NOMO-1 (cell line): ENCODE results near the gene GNPTAB.
"Not testable (repeated sequence)": the region's sequence is repeated elsewhere in the genome, so short reads cannot be mapped to it uniquely, and the experiment has no call there.

Source experiments
- DNase-seq, 2 experiments: peaks; one replicate each; lab custom pipeline; 2025; ENCODE audit not compliant: unreplicated experiment in 2 of 2; lab: John Stamatoyannopoulos, UW

GNPTAB gene

DNA sequence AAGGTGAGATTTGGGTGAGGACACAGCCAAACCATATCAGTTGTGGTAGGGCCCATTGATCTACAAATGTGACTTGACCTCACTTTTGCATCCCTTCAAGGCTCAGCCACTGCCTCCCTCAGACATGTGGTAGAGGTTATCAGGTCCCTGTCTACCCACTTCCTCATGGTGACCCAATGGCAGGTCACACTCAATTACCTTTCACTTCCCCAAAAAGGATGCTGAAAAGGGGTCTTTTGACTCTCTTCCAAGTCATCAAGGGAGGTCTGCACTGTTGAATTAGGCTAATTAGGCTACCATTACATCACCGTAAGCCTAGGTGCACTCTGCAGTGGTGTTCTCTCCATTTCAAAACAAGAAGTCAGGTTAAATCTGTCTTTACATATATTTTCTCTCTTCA, 24.0 kb upstream of the GNPTAB start:
- DNase-seq, result peak in 1 of 2 experiments; percentile 58

- no peak for DNase-seq
Observed at GRCh38 chr12:101852998-101853397, 22.2 kb upstream of the GNPTAB start.

DNA sequence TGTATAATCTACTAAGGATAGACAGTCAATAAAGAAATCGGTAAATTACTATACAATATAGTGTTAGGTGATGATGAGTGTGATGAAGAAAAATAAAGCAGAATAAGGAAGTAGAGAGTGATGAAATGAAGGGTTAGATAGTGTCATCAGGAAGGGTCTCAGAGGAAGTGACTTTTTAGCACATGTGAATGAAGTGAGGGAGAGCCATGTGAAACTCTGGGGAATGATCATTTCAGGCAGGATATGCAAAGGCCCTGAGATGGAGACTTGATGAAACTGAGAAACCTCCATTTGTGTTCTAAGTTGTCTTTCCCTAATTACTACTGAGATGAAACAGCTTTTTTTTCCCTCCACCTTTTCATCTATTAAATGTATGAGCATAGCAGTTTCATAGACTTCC, 19.4 kb upstream of the GNPTAB start:
- DNase-seq, result peak in 1 of 2 experiments; percentile 74

DNA sequence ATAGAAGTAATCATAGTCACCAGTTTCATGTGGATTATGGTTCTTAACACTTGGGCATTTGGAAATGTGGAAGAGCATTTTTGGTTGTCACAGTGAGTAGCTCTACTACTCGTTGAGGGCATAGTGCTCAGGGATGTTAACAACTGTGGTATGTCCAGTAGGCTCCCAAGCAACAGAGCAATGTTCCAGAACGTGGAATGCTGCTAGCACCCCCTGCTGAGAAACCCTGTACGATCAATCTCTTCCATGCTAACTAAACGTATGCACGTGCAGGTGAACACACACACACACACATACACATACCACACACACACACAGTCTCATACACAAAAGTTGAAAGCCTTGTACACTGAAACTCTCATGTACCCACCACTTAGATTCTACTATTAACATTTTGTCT, 16.6 kb upstream of the GNPTAB start:
- DNase-seq, result no peak

- no peak for DNase-seq
Observed at GRCh38 chr12:101845137-101845711, 14.5 kb upstream of the GNPTAB start.

DNA sequence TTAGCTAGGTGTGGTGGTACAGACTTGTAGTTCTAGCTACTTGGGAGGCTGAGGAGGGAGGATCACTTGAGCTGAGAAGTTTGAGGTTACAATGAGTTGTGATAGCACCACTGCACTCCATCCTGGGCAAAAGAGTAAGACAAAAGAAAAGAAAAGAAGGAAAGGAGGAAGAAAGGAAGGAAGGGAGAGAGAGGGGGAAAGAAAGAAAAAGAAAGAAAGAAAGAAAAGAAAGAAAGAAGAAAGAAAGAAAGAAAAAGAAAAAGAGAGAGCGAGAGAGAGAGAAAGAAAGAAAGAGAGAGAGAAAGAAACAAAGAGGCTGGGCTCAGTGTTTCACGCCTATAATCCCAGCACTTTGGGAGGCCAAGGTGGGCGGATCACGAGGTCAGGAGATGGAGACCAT, 10.3 kb upstream of the GNPTAB start:
- no peak for DNase-seq

- peak in 1 of 2 experiments; percentile 48 for DNase-seq
Observed at GRCh38 chr12:101839324-101840283, 8.8 kb upstream of the GNPTAB start.

GRCh38 chr12:101838628-101839323, 8.0 kb upstream of the GNPTAB start:
- peak in 1 of 2 experiments; percentile 44 for DNase-seq

- DNase-seq, result no peak
Observed at GRCh38 chr12:101832030-101832429, 1.3 kb upstream of the GNPTAB start.

GRCh38 chr12:101829639-101830366, 956 bp downstream of the GNPTAB start:
- peak in 1 of 2 experiments; percentile 26 for DNase-seq

- no peak for DNase-seq
Observed at GRCh38 chr12:101828463-101829196, 2.1 kb downstream of the GNPTAB start.

DNA sequence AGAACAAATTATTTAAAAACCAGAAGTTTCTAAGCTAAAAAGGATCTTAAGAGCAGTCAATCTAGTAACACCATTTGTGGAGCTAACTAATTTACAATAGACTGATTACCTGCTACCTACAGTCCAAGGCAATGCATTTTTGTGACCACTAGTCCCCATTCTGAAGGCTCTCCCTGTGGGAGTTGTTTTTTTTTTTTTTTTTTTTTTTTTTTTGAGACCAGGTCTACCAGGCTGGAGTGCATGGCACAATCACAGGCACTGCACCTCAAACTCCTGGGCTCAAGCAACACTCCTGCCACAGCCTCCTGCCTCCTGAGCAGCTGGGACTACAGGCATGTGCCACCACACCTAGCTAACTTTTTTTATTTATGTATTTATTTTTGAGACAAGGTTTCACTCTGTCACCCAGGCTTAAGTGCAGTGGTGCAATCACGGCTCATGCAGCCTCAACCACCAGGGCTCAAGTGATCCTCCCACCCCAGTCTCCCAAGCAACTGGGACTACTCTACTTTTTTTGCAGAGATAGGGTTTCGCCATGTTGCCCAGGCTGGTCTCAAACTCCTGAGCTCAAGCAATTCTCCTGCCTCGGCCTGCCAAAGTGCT, 3.9 kb downstream of the GNPTAB start:
- no peak for DNase-seq

- DNase-seq, result no peak
Observed at GRCh38 chr12:101824831-101825230, 5.9 kb downstream of the GNPTAB start.

- peak in 1 of 2 experiments; percentile 23 for DNase-seq
Observed at GRCh38 chr12:101823891-101824290, 6.9 kb downstream of the GNPTAB start.

- DNase-seq, result no peak
Observed at GRCh38 chr12:101823039-101823438, 7.7 kb downstream of the GNPTAB start.

DNA sequence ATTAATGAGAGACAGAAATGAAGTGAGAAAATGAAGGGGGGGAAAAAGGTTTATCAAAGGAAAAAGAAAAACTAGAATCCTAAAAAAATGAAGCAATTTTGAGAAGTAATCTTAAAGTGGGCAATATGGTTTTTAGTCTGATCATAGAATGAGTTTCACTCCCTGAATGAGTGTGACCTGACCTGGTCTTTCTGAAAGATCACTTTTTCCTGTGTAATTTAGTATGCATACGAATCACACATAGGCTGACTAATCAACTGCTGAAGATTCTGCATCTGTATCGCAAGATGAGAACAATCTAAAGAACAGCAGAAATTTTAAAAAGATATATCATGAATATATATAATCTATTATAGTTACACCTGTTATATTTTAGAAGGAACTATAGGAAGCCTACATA, 11.3 kb downstream of the GNPTAB start:
- no peak for DNase-seq

- not testable (repeated sequence) for DNase-seq
Observed at GRCh38 chr12:101818689-101819088, 12.1 kb downstream of the GNPTAB start.

- DNase-seq, result no peak
Observed at GRCh38 chr12:101813117-101813516, 17.6 kb downstream of the GNPTAB start.

- not testable (repeated sequence) for DNase-seq
Observed at GRCh38 chr12:101812716-101813115, 18.0 kb downstream of the GNPTAB start.

GRCh38 chr12:101811342-101811741, 19.4 kb downstream of the GNPTAB start:
- DNase-seq, result not testable (repeated sequence)
